Hippocampal formation (tissue), 2 donors: ENCODE data around the gene VENTX.

Source experiments
- DNase-seq, 2 donors: peaks; one replicate each; lab custom pipeline; 2025; lab: John Stamatoyannopoulos, UW

VENTX gene

DNA sequence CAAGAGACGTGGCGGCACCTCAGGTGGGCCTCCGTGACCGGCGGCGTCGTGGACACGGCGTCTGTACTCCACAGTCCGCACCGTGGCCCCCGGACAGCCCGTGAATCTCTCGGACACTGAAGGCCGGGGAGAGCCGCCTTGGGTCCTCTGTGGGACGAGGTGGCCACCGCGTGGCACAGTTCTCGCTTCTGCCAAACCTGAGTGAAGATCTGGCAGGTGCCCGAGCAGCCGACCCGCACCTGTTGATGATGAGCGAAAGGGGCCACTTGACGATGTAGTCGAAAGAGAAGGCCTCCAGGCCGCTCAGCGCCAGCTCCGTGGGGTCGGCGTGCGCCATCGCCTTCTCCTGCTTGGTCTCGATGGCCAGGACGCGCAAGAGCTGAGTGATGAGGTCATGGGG, 47.6 kb downstream of the VENTX start:
- DNase-seq: no peak

DNA sequence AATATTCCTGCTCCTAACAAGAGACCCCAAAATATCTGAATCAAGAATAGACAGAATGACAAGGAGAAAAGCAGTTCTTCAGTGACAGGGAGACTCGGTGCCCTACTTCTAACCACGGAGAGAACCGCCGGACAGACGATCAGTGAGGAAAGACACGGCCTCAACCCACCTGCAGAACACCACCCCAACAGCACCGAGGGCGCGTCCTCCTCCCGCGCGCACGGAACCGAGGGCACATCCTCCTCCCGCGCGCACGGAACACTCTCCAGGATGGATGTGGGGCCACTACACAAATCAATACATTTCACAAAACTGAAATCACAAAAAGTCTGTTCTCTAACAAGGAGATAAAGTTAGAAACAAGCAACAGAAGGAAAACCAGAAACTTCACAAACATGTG, 48.7 kb downstream of the VENTX start:
- no peak for DNase-seq

DNA sequence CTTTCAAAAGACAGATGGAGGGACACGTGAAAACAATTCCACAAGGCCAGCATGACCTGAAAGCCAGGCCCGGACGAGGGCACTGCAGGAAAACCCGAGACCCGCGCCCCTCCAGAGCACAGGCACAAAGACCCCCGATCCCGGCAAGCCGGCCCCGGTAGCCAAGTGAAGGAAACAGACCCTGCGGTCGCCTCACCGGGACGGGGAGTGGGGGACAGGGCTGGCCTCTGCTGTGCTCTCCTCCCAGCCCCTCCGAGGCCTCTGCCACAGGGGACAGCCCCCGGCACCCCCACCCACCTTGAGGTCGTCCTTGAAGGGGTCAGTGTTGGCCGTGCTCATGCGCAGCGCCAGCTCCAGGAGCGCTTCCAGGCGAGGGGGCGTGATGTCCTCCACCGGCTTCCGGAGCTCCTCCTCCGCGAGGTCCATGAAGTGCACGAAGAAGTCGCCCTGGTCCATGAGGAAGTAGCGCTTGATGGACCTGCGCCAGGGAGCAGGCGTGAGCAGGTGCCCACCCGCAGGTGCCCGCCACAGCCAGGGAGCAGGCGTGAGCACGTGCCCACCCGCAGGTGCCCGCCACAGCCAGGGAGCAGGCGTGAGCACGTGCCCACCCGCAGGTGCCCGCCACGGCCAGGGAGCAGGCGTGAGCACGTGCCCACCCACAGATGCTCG, 50.3 kb downstream of the VENTX start:
- no peak for DNase-seq

DNA sequence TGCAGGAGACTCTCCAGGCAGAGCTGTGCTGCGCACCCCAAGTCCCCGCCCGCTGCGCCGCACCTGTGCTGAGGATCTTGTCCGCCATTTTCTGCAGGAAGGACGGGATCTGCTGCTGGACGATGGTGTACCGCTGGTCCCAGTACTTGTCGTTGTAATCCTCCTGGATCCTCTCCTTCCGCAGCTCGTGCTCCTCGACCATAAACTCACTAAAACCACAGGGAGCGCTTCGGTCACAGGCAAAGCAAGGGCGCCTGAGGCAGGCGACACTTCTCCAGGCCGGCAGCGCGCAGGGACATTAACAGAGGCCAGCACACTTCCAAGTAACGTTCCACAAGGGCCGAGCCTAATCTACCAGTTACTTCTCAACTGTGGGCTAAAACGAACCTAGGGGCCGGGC, 52.1 kb downstream of the VENTX start:
- no peak for DNase-seq
